Measurements from ENCODE around the gene ELOB. TPM values are rescaled to one million over a fixed set of nuclear protein-coding genes. Genes with fewer than 3 reads are reported as not detected.

ELOB gene
- total RNA-seq, 1 experiment from 2014 or later, result 175 TPM

GRCh38 chr16:2819179-2819938 lies 42.3 kb upstream of the ELOB start:
- intact Hi-C loops (cut with micrococcal nuclease; ENCODE audit: unreplicated experiment), result no loop called here
- no peaks in the 10 kb centered on the region for H3K27me3 ChIP-seq (replicated peaks; ENCODE audit: control insufficient read depth, insufficient read depth, low read length)
- peaks cover 10% of the 10 kb centered on the region for H3K4me1 ChIP-seq
- Mint-ChIP-seq H3K4me1 (ENCODE audit: low read depth, unreplicated experiment) (peaks cover 4% of the 10 kb centered on the region), H3K9me3 (ENCODE audit: unreplicated experiment) (no peaks in the 10 kb centered on the region), H3K27ac (ENCODE audit: unreplicated experiment) (no peak overlapping the region), H3K36me3 (ENCODE audit: insufficient read depth, unreplicated experiment) (no peaks in the 10 kb centered on the region), H3K27me3 (ENCODE audit: insufficient read depth, unreplicated experiment) (no peaks in the 10 kb centered on the region), H3K4me3 (ENCODE audit: unreplicated experiment) (no peak overlapping the region)
- H3K9me3 ChIP-seq, result no peaks in the 10 kb centered on the region
- no peaks in the 10 kb centered on the region for H3K36me3 ChIP-seq (ENCODE audit: control insufficient read depth, insufficient read depth, low read length)
- POLR2A ChIA-PET, result no interaction called here
- no peak for DNase-seq
- CTCF ChIA-PET, result no interaction called here
- TF ChIP-seq CTCF (IDR thresholded peaks at IDR 0.05; ENCODE audit: insufficient read depth in 1 of 2, low read depth in 1 of 2, low read length in 1 of 2, severe bottlenecking in 1 of 2, unreplicated experiment in 1 of 2), result no peak
- no TSS peak for BruUV-seq (replicated peaks)
- no peak overlapping the region for H3K4me3 ChIP-seq (ENCODE audit: low read depth, low read length)

DNA sequence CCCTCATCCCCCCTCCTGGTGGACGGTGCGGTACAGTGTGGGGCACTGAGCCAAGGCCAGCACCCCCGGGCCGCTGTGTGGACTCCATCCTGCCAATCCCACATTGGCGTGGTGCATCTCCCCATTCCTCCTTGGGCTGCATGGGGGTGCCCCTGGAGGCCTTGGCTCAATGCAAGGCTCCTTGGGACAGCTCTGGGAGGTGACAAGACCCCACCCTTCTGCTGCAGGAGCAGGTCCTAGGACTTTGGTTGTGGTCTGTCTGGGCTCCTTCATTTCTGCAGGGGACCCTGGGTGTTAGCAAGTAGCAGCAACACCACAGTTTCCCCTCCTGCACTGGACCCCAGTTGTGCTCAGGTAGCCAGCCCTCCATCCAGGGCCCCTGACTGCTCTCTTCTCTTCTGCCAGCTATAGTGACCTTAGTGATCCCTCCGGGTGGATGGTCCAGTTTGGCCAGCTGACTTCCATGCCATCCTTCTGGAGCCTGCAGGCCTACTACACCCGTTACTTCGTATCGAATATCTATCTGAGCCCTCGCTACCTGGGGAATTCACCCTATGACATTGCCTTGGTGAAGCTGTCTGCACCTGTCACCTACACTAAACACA lies 41.3 kb upstream of the ELOB start:
- peaks cover 4% of the 10 kb centered on the region for H3K4me1 Mint-ChIP-seq (ENCODE audit: low read depth, unreplicated experiment)
- no peak overlapping the region for H3K4me3 Mint-ChIP-seq (ENCODE audit: unreplicated experiment)
- intact Hi-C loops (cut with micrococcal nuclease; ENCODE audit: unreplicated experiment), result no loop called here
- CTCF ChIA-PET, result no interaction called here
- no peaks in the 10 kb centered on the region for H3K36me3 Mint-ChIP-seq (ENCODE audit: insufficient read depth, unreplicated experiment)
- H3K9me3 ChIP-seq, result no peaks in the 10 kb centered on the region
- DNase-seq, result no peak
- no peak for TF ChIP-seq CTCF (IDR thresholded peaks at IDR 0.05; ENCODE audit: insufficient read depth in 1 of 2, low read depth in 1 of 2, low read length in 1 of 2, severe bottlenecking in 1 of 2, unreplicated experiment in 1 of 2)
- H3K9me3 Mint-ChIP-seq (ENCODE audit: unreplicated experiment), result no peaks in the 10 kb centered on the region
- H3K36me3 ChIP-seq (ENCODE audit: control insufficient read depth, insufficient read depth, low read length), result no peaks in the 10 kb centered on the region
- H3K4me3 ChIP-seq (ENCODE audit: low read depth, low read length), result no peak overlapping the region
- POLR2A ChIA-PET, result no interaction called here
- H3K27me3 Mint-ChIP-seq (ENCODE audit: insufficient read depth, unreplicated experiment), result no peaks in the 10 kb centered on the region
- H3K27ac Mint-ChIP-seq (ENCODE audit: unreplicated experiment), result no peak overlapping the region
- H3K4me1 ChIP-seq, result peaks cover 10% of the 10 kb centered on the region
- no TSS peak for BruUV-seq (replicated peaks)
- H3K27me3 ChIP-seq (replicated peaks; ENCODE audit: control insufficient read depth, insufficient read depth, low read length), result no peaks in the 10 kb centered on the region

DNA sequence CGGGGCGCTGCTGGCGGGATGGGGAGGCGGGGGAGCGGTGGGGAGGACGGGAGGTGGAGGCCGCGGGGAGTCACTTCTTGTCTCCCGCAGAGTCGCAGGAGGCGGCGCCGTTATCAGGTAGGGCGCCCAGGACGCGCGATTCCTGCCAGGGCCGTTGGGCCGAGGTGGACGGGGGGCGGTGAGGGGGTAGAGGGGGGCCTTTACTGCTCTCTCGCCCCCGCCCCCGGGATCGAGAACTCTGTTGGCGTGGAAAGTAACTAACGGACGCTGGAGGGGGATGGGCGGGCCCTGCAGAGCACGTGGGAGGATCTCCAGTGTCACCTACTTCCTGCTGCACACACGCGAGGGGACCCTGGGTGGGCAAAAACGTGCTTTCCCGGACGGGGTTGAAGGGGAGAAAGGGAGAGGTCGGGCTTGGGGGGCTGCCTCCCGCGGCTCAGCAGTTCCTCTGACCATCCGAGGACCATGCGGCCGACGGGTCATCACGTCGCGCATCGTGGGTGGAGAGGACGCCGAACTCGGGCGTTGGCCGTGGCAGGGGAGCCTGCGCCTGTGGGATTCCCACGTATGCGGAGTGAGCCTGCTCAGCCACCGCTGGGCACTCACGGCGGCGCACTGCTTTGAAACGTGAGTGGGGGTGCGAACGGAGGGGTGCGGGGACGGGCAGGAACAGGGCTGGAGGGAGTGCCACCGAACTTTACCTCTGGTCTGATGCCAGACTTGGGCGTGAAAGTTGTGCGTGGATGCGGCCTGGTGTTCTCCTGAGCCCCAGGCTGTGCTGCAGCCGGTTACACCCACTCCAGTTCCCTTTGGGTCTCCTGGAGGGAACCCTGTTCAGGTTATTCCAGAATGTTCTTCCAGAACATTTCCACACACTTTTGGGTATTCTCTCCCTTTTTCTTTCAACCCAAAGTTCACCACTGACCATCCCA lies 40.5 kb upstream of the ELOB start:
- no peak for DNase-seq
- H3K36me3 Mint-ChIP-seq (ENCODE audit: insufficient read depth, unreplicated experiment), result no peaks in the 10 kb centered on the region
- no peak for TF ChIP-seq CTCF (IDR thresholded peaks at IDR 0.05; ENCODE audit: insufficient read depth in 1 of 2, low read depth in 1 of 2, low read length in 1 of 2, severe bottlenecking in 1 of 2, unreplicated experiment in 1 of 2)
- H3K27me3 Mint-ChIP-seq (ENCODE audit: insufficient read depth, unreplicated experiment), result no peaks in the 10 kb centered on the region
- Histone ChIP-seq H3K4me3 (ENCODE audit: low read depth, low read length) (no peak overlapping the region), H3K36me3 (ENCODE audit: control insufficient read depth, insufficient read depth, low read length) (no peaks in the 10 kb centered on the region), H3K4me1 (peaks cover 10% of the 10 kb centered on the region), H3K9me3 (no peaks in the 10 kb centered on the region), H3K27me3 (replicated peaks; ENCODE audit: control insufficient read depth, insufficient read depth, low read length) (no peaks in the 10 kb centered on the region)
- CTCF ChIA-PET, result interaction anchor here (1.0 kb wide), 1 partner anchor 12 kb away, joined by 3 read pairs; no protein-coding TSS in a partner anchor
- no peaks in the 10 kb centered on the region for H3K4me1 Mint-ChIP-seq (ENCODE audit: low read depth, unreplicated experiment)
- no peaks in the 10 kb centered on the region for H3K9me3 Mint-ChIP-seq (ENCODE audit: unreplicated experiment)
- intact Hi-C loops (cut with micrococcal nuclease; ENCODE audit: unreplicated experiment), result no loop called here
- POLR2A ChIA-PET, result interaction anchor here (0.6 kb wide), 1 partner anchor 40 kb away, joined by 3 read pairs; no protein-coding TSS in a partner anchor
- BruUV-seq (replicated peaks), result no TSS peak
- H3K27ac Mint-ChIP-seq (ENCODE audit: unreplicated experiment), result no peak overlapping the region
- no peak overlapping the region for H3K4me3 Mint-ChIP-seq (ENCODE audit: unreplicated experiment)
